Hepatocyte (in vitro differentiated cells): ENCODE results near the gene ARHGAP26. TPM values are rescaled to one million over a fixed set of nuclear protein-coding genes. Genes with fewer than 3 reads are reported as not detected.

ENCODE experiments used
- DNase-seq: peaks from one replicate; pipeline ENCODE4 v3.0.0-alpha.2; 2016; ENCODE audit warnings: low spot score
- H2AFZ ChIP-seq: fragments of 200-600 bp; sonication (generic); 2 replicates; pipeline ENCODE4 v1.6.0; 2016; ENCODE audit warnings: antibody characterized with exemption, mild to moderate bottlenecking
- H3K27ac ChIP-seq: fragments of 200-600 bp; sonication (generic); 2 replicates; pipeline ENCODE4 v1.5.1; 2016; ENCODE audit warnings: mild to moderate bottlenecking
- H3K27me3 ChIP-seq: fragments of 200-600 bp; sonication (generic); 2 replicates; pipeline ENCODE4 v1.6.1; 2016
- H3K36me3 ChIP-seq: fragments of 200-600 bp; sonication (generic); replicated peaks from 2 replicates; pipeline ENCODE4 v1.5.1; 2016; ENCODE audit warnings: low read depth; ENCODE audit not compliant: insufficient read depth
- H3K4me1 ChIP-seq: fragments of 200-600 bp; sonication (generic); 2 replicates; pipeline ENCODE4 v1.5.1; 2016; ENCODE audit warnings: mild to moderate bottlenecking, moderate library complexity; ENCODE audit not compliant: insufficient read depth
- H3K4me2 ChIP-seq: fragments of 200-600 bp; sonication (generic); 2 replicates; pipeline ENCODE4 v1.6.0; 2016
- H3K4me3 ChIP-seq: fragments of 200-600 bp; sonication (generic); 2 replicates; pipeline ENCODE4 v1.5.1; 2016; ENCODE audit warnings: mild to moderate bottlenecking
- H3K79me2 ChIP-seq: fragments of 200-600 bp; sonication (generic); 2 replicates; pipeline ENCODE4 v1.6.0; 2017; ENCODE audit warnings: mild to moderate bottlenecking
- H3K9me2 ChIP-seq: fragments of 200-600 bp; sonication (generic); replicated peaks from 2 replicates; pipeline ENCODE4 v1.6.0; 2017; ENCODE audit warnings: mild to moderate bottlenecking; ENCODE audit not compliant: insufficient read depth
- H3K9me3 ChIP-seq: fragments of 200-600 bp; sonication (generic); 2 replicates; pipeline ENCODE4 v1.5.1; 2016; ENCODE audit warnings: low read depth, mild to moderate bottlenecking
- H4K20me1 ChIP-seq: fragments of 200-600 bp; sonication (generic); 2 replicates; pipeline ENCODE4 v1.6.0; 2016; ENCODE audit warnings: mild to moderate bottlenecking; ENCODE audit not compliant: insufficient read depth, poor library complexity, severe bottlenecking
- EZH2 ChIP-seq: fragments of 200-600 bp; sonication (generic); IDR thresholded peaks from 2 replicates; pipeline ENCODE4 v1.6.1; 2016; ENCODE audit warnings: antibody characterized with exemption, mild to moderate bottlenecking, borderline replicate concordance
- EZH2phosphoT487 ChIP-seq: fragments of 200-600 bp; sonication (generic); IDR thresholded peaks from one replicate; pipeline ENCODE4 v1.6.1; 2018; ENCODE audit warnings: antibody characterized with exemption, mild to moderate bottlenecking, low read depth, moderate library complexity; ENCODE audit not compliant: unreplicated experiment, severe bottlenecking
- whole genome bisulfite sequencing: methylation state at CpG from one replicate; pipeline ENCODE4 v1.1.6; 2016; ENCODE audit warnings: low lambda C conversion rate; ENCODE audit errors: missing lambda C conversion rate; 5-methylcytosine and 5-hydroxymethylcytosine counted together
- polyA plus RNA-seq: library from polyadenylated mRNA; unstranded; fragments of >200 nt; fragmentation: Nextera tagmentation; extraction: Ambion mirVana; gene quantifications from 2 replicates; pipeline ENCODE4 v1.2.1, GENCODE V29; 2016
- total RNA-seq: library from RNA; depleted of rRNA; stranded (reverse); fragments of >200 nt; gene quantifications from 2 replicates; pipeline ENCODE4 v1.2.3, GENCODE V29; 2014
- TF ChIP-seq, protein P1 (sequence below): fragments of 200-600 bp; sonication (generic); IDR thresholded peaks from 2 replicates; pipeline ENCODE4 v1.5.1; 2016; ENCODE audit warnings: antibody characterized with exemption, mild to moderate bottlenecking; ENCODE audit not compliant: poor library complexity

ARHGAP26 gene
- total and polyA plus RNA-seq, 2 experiments from 2014 or later, result 16.5 to 19.8 TPM

DNA sequence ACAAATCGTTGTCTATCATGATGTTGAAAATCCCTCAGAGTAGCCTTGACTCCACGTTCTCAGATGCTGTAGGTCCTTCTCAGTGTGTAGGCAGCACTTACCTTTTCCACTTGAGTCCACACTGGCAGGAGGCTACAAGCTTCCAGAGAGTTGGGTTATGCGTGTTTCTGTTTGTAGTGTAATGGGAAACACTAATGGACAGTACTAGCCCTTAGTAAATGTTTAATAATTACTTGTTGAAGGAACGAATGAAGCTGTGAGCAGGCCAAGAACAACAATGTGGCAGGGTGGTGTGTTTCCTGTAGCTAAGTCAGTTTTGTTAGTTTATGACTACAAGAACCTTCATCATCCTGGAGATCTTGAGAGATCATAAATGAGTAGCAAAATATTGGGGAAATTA lies 83.5 kb downstream of the ARHGAP26 start:
- H3K9me2 ChIP-seq, result no peaks in the 10 kb centered on the region
- no peaks in the 10 kb centered on the region for H3K27me3 ChIP-seq
- H3K4me3 ChIP-seq, result no peak overlapping the region
- no peak overlapping the region for H3K4me2 ChIP-seq
- H3K27ac ChIP-seq, result no peak overlapping the region
- no peak for DNase-seq
- peaks cover 3% of the 10 kb centered on the region for H3K4me1 ChIP-seq
- TF ChIP-seq, protein P1, sequence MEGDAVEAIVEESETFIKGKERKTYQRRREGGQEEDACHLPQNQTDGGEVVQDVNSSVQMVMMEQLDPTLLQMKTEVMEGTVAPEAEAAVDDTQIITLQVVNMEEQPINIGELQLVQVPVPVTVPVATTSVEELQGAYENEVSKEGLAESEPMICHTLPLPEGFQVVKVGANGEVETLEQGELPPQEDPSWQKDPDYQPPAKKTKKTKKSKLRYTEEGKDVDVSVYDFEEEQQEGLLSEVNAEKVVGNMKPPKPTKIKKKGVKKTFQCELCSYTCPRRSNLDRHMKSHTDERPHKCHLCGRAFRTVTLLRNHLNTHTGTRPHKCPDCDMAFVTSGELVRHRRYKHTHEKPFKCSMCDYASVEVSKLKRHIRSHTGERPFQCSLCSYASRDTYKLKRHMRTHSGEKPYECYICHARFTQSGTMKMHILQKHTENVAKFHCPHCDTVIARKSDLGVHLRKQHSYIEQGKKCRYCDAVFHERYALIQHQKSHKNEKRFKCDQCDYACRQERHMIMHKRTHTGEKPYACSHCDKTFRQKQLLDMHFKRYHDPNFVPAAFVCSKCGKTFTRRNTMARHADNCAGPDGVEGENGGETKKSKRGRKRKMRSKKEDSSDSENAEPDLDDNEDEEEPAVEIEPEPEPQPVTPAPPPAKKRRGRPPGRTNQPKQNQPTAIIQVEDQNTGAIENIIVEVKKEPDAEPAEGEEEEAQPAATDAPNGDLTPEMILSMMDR, result no peak
- no peak for TF ChIP-seq EZH2
- TF ChIP-seq EZH2phosphoT487, result no peak
- no peaks in the 10 kb centered on the region for H4K20me1 ChIP-seq
- no peaks in the 10 kb centered on the region for H3K9me3 ChIP-seq
- WGBS, result 88% methylated on average over 4 of the region's 4 CpGs
- H3K36me3 ChIP-seq, result no peaks in the 10 kb centered on the region
- peaks cover 60% of the 10 kb centered on the region for H3K79me2 ChIP-seq
- H2AFZ ChIP-seq, result no peak overlapping the region

DNA sequence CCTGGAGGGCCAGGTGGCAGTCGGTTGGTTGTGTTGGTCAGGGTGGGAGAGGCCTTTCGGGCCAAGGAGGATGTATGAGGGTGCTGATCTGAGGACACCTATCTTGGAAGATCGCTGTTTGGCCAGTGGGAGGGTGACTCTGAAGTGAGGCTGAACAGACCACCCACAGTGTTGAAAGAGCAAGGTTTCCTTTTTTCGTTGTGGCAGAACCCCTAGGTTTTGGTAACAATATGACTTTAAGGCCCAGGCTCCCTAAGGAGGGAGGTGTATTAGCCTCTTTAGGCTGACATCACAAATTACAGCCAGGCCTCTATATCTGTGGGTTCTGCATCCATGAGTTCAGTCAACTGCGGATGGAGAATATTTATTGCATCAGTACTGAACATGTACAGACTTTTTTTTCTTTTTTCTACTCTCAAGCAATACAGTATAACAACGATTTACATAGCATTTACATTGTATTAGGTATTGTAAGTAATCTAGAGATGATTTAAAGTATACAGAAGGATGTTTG lies 86.1 kb downstream of the ARHGAP26 start:
- no peak for DNase-seq
- Histone ChIP-seq H3K9me2 (no peaks in the 10 kb centered on the region), H3K27me3 (no peaks in the 10 kb centered on the region), H4K20me1 (no peaks in the 10 kb centered on the region), H2AFZ (no peak overlapping the region), H3K27ac (no peak overlapping the region), H3K4me3 (no peak overlapping the region), H3K9me3 (no peaks in the 10 kb centered on the region), H3K36me3 (no peaks in the 10 kb centered on the region), H3K4me1 (peaks cover 3% of the 10 kb centered on the region), H3K4me2 (no peak overlapping the region), H3K79me2 (peaks cover 58% of the 10 kb centered on the region)
- no peak for TF ChIP-seq EZH2
- TF ChIP-seq, protein P1, result no peak
- TF ChIP-seq EZH2phosphoT487, result no peak
- WGBS, result 80% methylated on average over 6 of the region's 6 CpGs

DNA sequence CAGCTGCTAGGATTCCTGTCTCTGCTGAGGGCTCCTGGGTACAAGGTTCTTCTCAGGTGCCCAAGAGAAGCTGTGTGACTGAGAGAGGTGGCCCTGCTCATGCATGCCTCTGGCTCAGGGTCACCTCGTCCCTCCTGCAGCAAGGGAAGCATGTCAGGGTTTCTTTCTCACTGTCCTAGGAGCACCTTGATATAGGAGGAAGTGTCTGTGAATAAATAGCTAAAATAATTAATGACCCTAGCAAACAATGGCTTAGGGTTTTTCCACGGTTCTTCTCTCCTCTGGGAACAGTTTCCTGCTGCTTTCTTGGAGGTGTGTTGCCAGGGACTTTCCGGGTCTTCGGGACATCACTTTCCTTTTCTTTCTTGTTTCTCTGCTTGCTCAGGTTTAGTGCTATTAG lies 87.2 kb downstream of the ARHGAP26 start:
- DNase-seq, result no peak
- peaks cover 59% of the 10 kb centered on the region for H3K79me2 ChIP-seq
- H3K9me3 ChIP-seq, result no peaks in the 10 kb centered on the region
- no peak overlapping the region for H3K4me3 ChIP-seq
- no peaks in the 10 kb centered on the region for H4K20me1 ChIP-seq
- H3K27ac ChIP-seq, result peak overlapping the region; percentile 48
- H3K27me3 ChIP-seq, result no peaks in the 10 kb centered on the region
- TF ChIP-seq EZH2phosphoT487 (no peak), EZH2 (no peak)
- TF ChIP-seq, protein P1, result no peak
- no peaks in the 10 kb centered on the region for H3K9me2 ChIP-seq
- peaks cover 3% of the 10 kb centered on the region for H3K4me1 ChIP-seq
- H3K4me2 ChIP-seq, result peak overlapping the region; percentile 40
- 73% methylated on average over 4 of the region's 4 CpGs for WGBS
- no peak overlapping the region for H2AFZ ChIP-seq
- H3K36me3 ChIP-seq, result no peaks in the 10 kb centered on the region

DNA sequence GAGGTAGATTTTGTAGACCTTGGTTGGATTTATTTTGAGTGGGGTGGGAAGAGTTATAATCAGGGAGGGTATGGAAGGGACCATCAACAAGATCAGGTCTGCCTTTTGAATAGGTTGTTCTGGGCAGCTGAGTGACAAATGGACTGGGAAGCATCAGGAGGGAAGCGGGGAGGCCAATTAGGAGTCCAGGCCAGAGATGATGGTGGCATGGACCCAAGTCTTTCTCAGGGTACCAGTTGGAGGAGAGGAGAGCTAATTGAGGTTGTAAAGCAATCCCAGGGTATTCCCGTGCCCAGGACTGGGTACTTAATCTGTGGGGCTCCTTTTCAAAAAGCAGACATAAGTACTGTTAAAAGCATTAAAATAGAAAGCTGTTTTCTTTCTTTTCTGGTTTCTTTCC lies 88.9 kb downstream of the ARHGAP26 start:
- Histone ChIP-seq H3K27ac (no peak overlapping the region), H3K4me3 (no peak overlapping the region), H3K27me3 (no peaks in the 10 kb centered on the region), H3K9me2 (no peaks in the 10 kb centered on the region), H3K9me3 (no peaks in the 10 kb centered on the region), H3K36me3 (no peaks in the 10 kb centered on the region), H4K20me1 (no peaks in the 10 kb centered on the region), H3K79me2 (peaks cover 70% of the 10 kb centered on the region), H2AFZ (no peak overlapping the region), H3K4me2 (no peak overlapping the region), H3K4me1 (peaks cover 14% of the 10 kb centered on the region)
- no peak for TF ChIP-seq EZH2phosphoT487
- TF ChIP-seq, protein P1, result no peak
- no peak for TF ChIP-seq EZH2
- WGBS, result 95% methylated on average over 2 of the region's 2 CpGs
- no peak for DNase-seq
